Measurements from ENCODE around the gene EPB41L4A. TPM values are rescaled to one million over a fixed set of nuclear protein-coding genes. Genes with fewer than 3 reads are reported as not detected.

EPB41L4A gene
- total RNA-seq, 2 donors from 2014 or later = 9.7 to 12.2 TPM

- H3K9me3 ChIP-seq = no peaks in the 10 kb centered on the region
- H3K4me1 ChIP-seq (ENCODE audit: control insufficient read depth in 1 of 2, low read depth in 2 of 2) = no peaks in the 10 kb centered on the region
- TF ChIP-seq CTCF (IDR thresholded peaks at IDR 0.05) = no peak
- no peak overlapping the region for H3K27ac ChIP-seq
- H3K36me3 ChIP-seq = no peaks in the 10 kb centered on the region
- no peak overlapping the region for H3K4me3 ChIP-seq
- ATAC-seq (ENCODE audit: insufficient number of reproducible peaks, low FRiP score, low read depth) (no peak), DNase-seq (ENCODE audit: low spot score) (no peak)
- H3K27me3 ChIP-seq (replicated peaks; ENCODE audit: insufficient read depth) = no peaks in the 10 kb centered on the region
These were observed 37.6 kb downstream of the EPB41L4A start for GRCh38 chr5:112381521-112381920.

- H3K4me1 ChIP-seq (ENCODE audit: control insufficient read depth in 1 of 2, low read depth in 2 of 2) = peaks cover 0 to 6% of the 10 kb centered on the region in 2 donors
- H3K9me3 ChIP-seq = no peaks in the 10 kb centered on the region
- no peaks in the 10 kb centered on the region for H3K36me3 ChIP-seq
- no peak overlapping the region for H3K27ac ChIP-seq
- DNase-seq (ENCODE audit: low spot score) (no peak), ATAC-seq (ENCODE audit: insufficient number of reproducible peaks, low FRiP score, low read depth) (no peak)
- no peaks in the 10 kb centered on the region for H3K27me3 ChIP-seq (replicated peaks; ENCODE audit: insufficient read depth)
- no peak for TF ChIP-seq CTCF (IDR thresholded peaks at IDR 0.05)
- no peak overlapping the region for H3K4me3 ChIP-seq
These were observed 39.3 kb downstream of the EPB41L4A start for GRCh38 chr5:112379542-112380325.

GRCh38 chr5:112374818-112375217, 44.3 kb downstream of the EPB41L4A start:
- no peak for ATAC-seq (ENCODE audit: insufficient number of reproducible peaks, low FRiP score, low read depth)

GRCh38 chr5:112374356-112374755, 44.7 kb downstream of the EPB41L4A start:
- H3K36me3 ChIP-seq = no peaks in the 10 kb centered on the region
- H3K4me1 ChIP-seq (ENCODE audit: control insufficient read depth in 1 of 2, low read depth in 2 of 2) = peaks cover 0 to 11% of the 10 kb centered on the region in 2 donors
- DNase-seq (ENCODE audit: low spot score) (no peak), ATAC-seq (ENCODE audit: insufficient number of reproducible peaks, low FRiP score, low read depth) (no peak)
- H3K27me3 ChIP-seq (replicated peaks; ENCODE audit: insufficient read depth) = no peaks in the 10 kb centered on the region
- H3K27ac ChIP-seq = no peak overlapping the region
- no peaks in the 10 kb centered on the region for H3K9me3 ChIP-seq
- no peak for TF ChIP-seq CTCF (IDR thresholded peaks at IDR 0.05)
- no peak overlapping the region for H3K4me3 ChIP-seq

More at GRCh38 chr5:112374818-112375217, 44.3 kb downstream of the EPB41L4A start:
- no peaks in the 10 kb centered on the region for H3K27me3 ChIP-seq (replicated peaks; ENCODE audit: insufficient read depth)
- no peak for TF ChIP-seq CTCF (IDR thresholded peaks at IDR 0.05)
- DNase-seq (ENCODE audit: low spot score) = no peak
- H3K27ac ChIP-seq = no peak overlapping the region
- H3K4me1 ChIP-seq (ENCODE audit: control insufficient read depth in 1 of 2, low read depth in 2 of 2) = peaks cover 0 to 11% of the 10 kb centered on the region in 2 donors
- H3K4me3 ChIP-seq = no peak overlapping the region
- no peaks in the 10 kb centered on the region for H3K36me3 ChIP-seq
- H3K9me3 ChIP-seq = no peaks in the 10 kb centered on the region

GRCh38 chr5:112373885-112374284, 45.2 kb downstream of the EPB41L4A start:
- DNase-seq (ENCODE audit: low spot score) (no peak), ATAC-seq (ENCODE audit: insufficient number of reproducible peaks, low FRiP score, low read depth) (no peak)
- no peaks in the 10 kb centered on the region for H3K9me3 ChIP-seq
- H3K27ac ChIP-seq = no peak overlapping the region
- no peak overlapping the region for H3K4me3 ChIP-seq
- no peaks in the 10 kb centered on the region for H3K27me3 ChIP-seq (replicated peaks; ENCODE audit: insufficient read depth)
- H3K36me3 ChIP-seq = no peaks in the 10 kb centered on the region
- H3K4me1 ChIP-seq (ENCODE audit: control insufficient read depth in 1 of 2, low read depth in 2 of 2) = peaks cover 0 to 11% of the 10 kb centered on the region in 2 donors
- TF ChIP-seq CTCF (IDR thresholded peaks at IDR 0.05) = no peak

Data from thoracic aorta (tissue), 2 donors.